WTC11 (cell line): Measurements from ENCODE around the gene ARHGAP42. TPM values are rescaled to one million over a fixed set of nuclear protein-coding genes. Genes with fewer than 3 reads are reported as not detected.

Source experiments
- ATAC-seq: fragments of 200-7000 bp; cut with Tn5 transposase; 2 replicates; pipeline ENCODE4 v1.10.0; 2021; ENCODE audit warnings: mild to moderate bottlenecking, moderate library complexity
- CTCF ChIA-PET: fragments of 300-600 bp; sonication (Branson Sonifier 250); formaldehyde crosslinking; loops from one replicate; lab custom pipeline; 2021; ENCODE audit warnings: antibody characterized with exemption; lab: Charles Lee
- POLR2A ChIA-PET: fragments of 350-600 bp; sonication (Branson Sonifier 250); formaldehyde crosslinking; loops from one replicate; lab custom pipeline; 2021; ENCODE audit warnings: antibody characterized with exemption; lab: Charles Lee
- DNase-seq: peaks from one replicate; pipeline ENCODE4 v3.0.0; 2021; ENCODE audit warnings: low spot score
- H3K27ac Mint-ChIP-seq: 2 replicates; pipeline ENCODE4 v1.8.0; 2021; ENCODE audit warnings: mixed read lengths
- H3K27me3 Mint-ChIP-seq: 2 replicates; pipeline ENCODE4 v1.8.0; 2021; ENCODE audit warnings: low read depth, mild to moderate bottlenecking, moderate library complexity, mixed read lengths
- H3K36me3 Mint-ChIP-seq: 2 replicates; pipeline ENCODE4 v1.8.0; 2021; ENCODE audit warnings: mixed read lengths
- H3K4me1 Mint-ChIP-seq: 2 replicates; pipeline ENCODE4 v1.8.0; 2022; ENCODE audit warnings: mixed read lengths
- H3K4me3 Mint-ChIP-seq: 2 replicates; pipeline ENCODE4 v1.8.0; 2021; ENCODE audit warnings: mild to moderate bottlenecking, moderate library complexity, mixed read lengths
- H3K9me3 Mint-ChIP-seq: 2 replicates; pipeline ENCODE4 v1.8.0; 2021; ENCODE audit warnings: mixed read lengths
- CBFB ChIP-seq: sonication (generic); formaldehyde crosslinking; IDR thresholded peaks from 2 replicates; pipeline ENCODE4 v1.8.1; 2022; ENCODE audit warnings: mild to moderate bottlenecking, low read depth, missing genetic modification reagents
- FOXJ3 ChIP-seq: sonication (generic); formaldehyde crosslinking; IDR thresholded peaks from 2 replicates; pipeline ENCODE4 v1.9.0; 2021; ENCODE audit warnings: missing genetic modification reagents, mild to moderate bottlenecking, borderline replicate concordance
- HMGA2 ChIP-seq: fragments of 250-450 bp; sonication (Bioruptor Pico); IDR thresholded peaks from 2 replicates; pipeline ENCODE4 v1.4.0; 2021; ENCODE audit warnings: mild to moderate bottlenecking, moderate library complexity
- NFE2L1 ChIP-seq: sonication (generic); formaldehyde crosslinking; IDR thresholded peaks from 2 replicates; pipeline ENCODE4 v1.8.1; 2023; ENCODE audit warnings: missing genetic modification reagents
- NFYB ChIP-seq: sonication (generic); formaldehyde crosslinking; conservative IDR thresholded peaks from 2 replicates; pipeline ENCODE4 v1.8.0; 2022; ENCODE audit warnings: low read depth, missing genetic modification reagents
- NR3C1 ChIP-seq: sonication (generic); formaldehyde crosslinking; conservative IDR thresholded peaks from 2 replicates; pipeline ENCODE4 v1.8.1; 2023; ENCODE audit warnings: low read depth, mild to moderate bottlenecking, missing genetic modification reagents
- SP1 ChIP-seq: sonication (generic); formaldehyde crosslinking; conservative IDR thresholded peaks from 2 replicates; pipeline ENCODE4 v1.8.1; 2022; ENCODE audit warnings: missing genetic modification reagents
- ZNF121 ChIP-seq: sonication (generic); formaldehyde crosslinking; IDR thresholded peaks from 2 replicates; pipeline ENCODE4 v1.8.0; 2023; ENCODE audit warnings: missing genetic modification reagents
- ZNF416 ChIP-seq: fragments of 250-450 bp; sonication (Bioruptor Pico); IDR thresholded peaks from 2 replicates; pipeline ENCODE4 v1.9.0; 2021; ENCODE audit warnings: mild to moderate bottlenecking, inconsistent platforms
- total RNA-seq: library from RNA; stranded (reverse); gene quantifications from 3 replicates; pipeline ENCODE4 v1.2.3, GENCODE V29; 2021
- TF ChIP-seq, protein P1 (sequence below): sonication (generic); formaldehyde crosslinking; IDR thresholded peaks from 2 replicates; pipeline ENCODE4 v1.8.0; 2022; ENCODE audit warnings: mild to moderate bottlenecking, missing genetic modification reagents
- TF ChIP-seq, protein P2 (sequence below): sonication (generic); formaldehyde crosslinking; IDR thresholded peaks from 2 replicates; pipeline ENCODE4 v1.8.1; 2023; ENCODE audit warnings: mild to moderate bottlenecking, missing genetic modification reagents, moderate library complexity
- TF ChIP-seq, protein P3 (sequence below): sonication (generic); formaldehyde crosslinking; IDR thresholded peaks from 2 replicates; pipeline ENCODE4 v1.8.1; 2022; ENCODE audit warnings: low read depth, missing genetic modification reagents, borderline replicate concordance
- TF ChIP-seq, protein P4 (sequence below): sonication (generic); formaldehyde crosslinking; IDR thresholded peaks from 2 replicates; pipeline ENCODE4 v1.8.1; 2023; ENCODE audit warnings: mild to moderate bottlenecking, missing genetic modification reagents, moderate library complexity
- TF ChIP-seq, protein P5 (sequence below): sonication (generic); formaldehyde crosslinking; conservative IDR thresholded peaks from 2 replicates; pipeline ENCODE4 v1.8.1; 2023; ENCODE audit warnings: mild to moderate bottlenecking, low read depth, missing genetic modification reagents, moderate library complexity
- TF ChIP-seq, protein P6 (sequence below): sonication (generic); formaldehyde crosslinking; IDR thresholded peaks from 2 replicates; pipeline ENCODE4 v1.8.1; 2022; ENCODE audit warnings: missing genetic modification reagents, borderline replicate concordance
- TF ChIP-seq, protein P7 (sequence below): fragments of 250-450 bp; sonication (Bioruptor Pico); IDR thresholded peaks from 2 replicates; pipeline ENCODE4 v1.9.0; 2021; ENCODE audit warnings: mild to moderate bottlenecking

Gene ARHGAP42
- total RNA-seq, 1 experiment from 2014 or later: 32.5 TPM

DNA sequence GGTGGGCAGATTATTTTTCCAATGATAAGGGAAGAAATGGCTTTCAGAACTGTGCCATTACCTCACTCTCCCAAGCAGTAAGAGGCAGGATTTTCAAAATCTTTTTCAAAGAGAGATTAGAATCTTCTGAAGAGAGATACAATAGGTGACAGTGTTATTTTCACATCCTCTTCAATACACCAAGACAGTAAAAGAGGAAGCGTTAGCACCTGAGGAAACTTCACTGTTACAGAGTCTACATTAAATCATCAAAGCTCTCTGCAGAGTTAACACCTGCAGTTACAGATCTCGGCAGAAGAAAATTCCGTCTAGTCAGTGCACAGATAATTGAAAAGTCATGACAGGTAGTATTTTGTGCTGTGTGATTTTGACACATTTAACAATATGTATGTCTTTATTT, 297.6 kb downstream of the ARHGAP42 start:
- no peaks in the 10 kb centered on the region for H3K9me3 Mint-ChIP-seq
- no peak overlapping the region for H3K4me3 Mint-ChIP-seq
- H3K27me3 Mint-ChIP-seq: peaks cover 6% of the 10 kb centered on the region
- H3K36me3 Mint-ChIP-seq: peaks cover 5% of the 10 kb centered on the region; the same call in 1 of the 2 replicates
- POLR2A ChIA-PET: no interaction called here
- H3K27ac Mint-ChIP-seq: no peak overlapping the region
- no peak for ATAC-seq
- CTCF ChIA-PET: no interaction called here
- peaks cover 2% of the 10 kb centered on the region; the same call in 1 of the 2 replicates for H3K4me1 Mint-ChIP-seq
- DNase-seq: no peak
- TF ChIP-seq, protein P1, sequence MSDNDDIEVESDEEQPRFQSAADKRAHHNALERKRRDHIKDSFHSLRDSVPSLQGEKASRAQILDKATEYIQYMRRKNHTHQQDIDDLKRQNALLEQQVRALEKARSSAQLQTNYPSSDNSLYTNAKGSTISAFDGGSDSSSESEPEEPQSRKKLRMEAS (CRISPR knock-in tag): no peak
- TF ChIP-seq, protein P2, sequence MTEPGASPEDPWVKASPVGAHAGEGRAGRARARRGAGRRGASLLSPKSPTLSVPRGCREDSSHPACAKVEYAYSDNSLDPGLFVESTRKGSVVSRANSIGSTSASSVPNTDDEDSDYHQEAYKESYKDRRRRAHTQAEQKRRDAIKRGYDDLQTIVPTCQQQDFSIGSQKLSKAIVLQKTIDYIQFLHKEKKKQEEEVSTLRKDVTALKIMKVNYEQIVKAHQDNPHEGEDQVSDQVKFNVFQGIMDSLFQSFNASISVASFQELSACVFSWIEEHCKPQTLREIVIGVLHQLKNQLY (CRISPR knock-in tag): no peak
- TF ChIP-seq FOXJ3 (CRISPR knock-in tag): no peak
- TF ChIP-seq, protein P3, sequence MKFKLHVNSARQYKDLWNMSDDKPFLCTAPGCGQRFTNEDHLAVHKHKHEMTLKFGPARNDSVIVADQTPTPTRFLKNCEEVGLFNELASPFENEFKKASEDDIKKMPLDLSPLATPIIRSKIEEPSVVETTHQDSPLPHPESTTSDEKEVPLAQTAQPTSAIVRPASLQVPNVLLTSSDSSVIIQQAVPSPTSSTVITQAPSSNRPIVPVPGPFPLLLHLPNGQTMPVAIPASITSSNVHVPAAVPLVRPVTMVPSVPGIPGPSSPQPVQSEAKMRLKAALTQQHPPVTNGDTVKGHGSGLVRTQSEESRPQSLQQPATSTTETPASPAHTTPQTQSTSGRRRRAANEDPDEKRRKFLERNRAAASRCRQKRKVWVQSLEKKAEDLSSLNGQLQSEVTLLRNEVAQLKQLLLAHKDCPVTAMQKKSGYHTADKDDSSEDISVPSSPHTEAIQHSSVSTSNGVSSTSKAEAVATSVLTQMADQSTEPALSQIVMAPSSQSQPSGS: no peak
- TF ChIP-seq HMGA2 (CRISPR knock-in tag): no peak
- TF ChIP-seq SP1 (CRISPR knock-in tag): no peak
- no peak for TF ChIP-seq NFYB (CRISPR knock-in tag)
- TF ChIP-seq NFE2L1 (CRISPR knock-in tag): no peak
- TF ChIP-seq, protein P4, sequence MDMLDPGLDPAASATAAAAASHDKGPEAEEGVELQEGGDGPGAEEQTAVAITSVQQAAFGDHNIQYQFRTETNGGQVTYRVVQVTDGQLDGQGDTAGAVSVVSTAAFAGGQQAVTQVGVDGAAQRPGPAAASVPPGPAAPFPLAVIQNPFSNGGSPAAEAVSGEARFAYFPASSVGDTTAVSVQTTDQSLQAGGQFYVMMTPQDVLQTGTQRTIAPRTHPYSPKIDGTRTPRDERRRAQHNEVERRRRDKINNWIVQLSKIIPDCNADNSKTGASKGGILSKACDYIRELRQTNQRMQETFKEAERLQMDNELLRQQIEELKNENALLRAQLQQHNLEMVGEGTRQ: no peak
- no peak for TF ChIP-seq ZNF121 (CRISPR knock-in tag)
- no peak for TF ChIP-seq NR3C1 (CRISPR knock-in tag)

DNA sequence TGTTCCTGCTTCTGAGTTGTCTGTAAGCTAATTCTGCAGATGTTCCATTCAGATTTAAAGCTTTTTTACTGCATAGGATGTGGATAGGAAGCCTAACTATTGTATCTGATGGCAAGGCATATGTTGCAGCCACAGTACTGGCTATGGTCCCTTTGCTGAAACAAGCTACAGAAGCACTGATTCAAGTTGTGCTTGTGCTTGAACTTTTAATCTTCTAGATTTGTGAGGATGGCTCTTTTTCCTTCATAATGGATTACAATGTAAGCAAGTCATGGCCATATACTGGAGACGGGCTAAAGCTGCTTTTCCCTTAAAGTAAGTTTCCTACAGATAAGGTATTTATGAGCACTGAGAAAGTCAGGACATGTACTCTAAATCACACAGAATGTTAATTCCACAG, 303.8 kb downstream of the ARHGAP42 start:
- TF ChIP-seq, protein P5, sequence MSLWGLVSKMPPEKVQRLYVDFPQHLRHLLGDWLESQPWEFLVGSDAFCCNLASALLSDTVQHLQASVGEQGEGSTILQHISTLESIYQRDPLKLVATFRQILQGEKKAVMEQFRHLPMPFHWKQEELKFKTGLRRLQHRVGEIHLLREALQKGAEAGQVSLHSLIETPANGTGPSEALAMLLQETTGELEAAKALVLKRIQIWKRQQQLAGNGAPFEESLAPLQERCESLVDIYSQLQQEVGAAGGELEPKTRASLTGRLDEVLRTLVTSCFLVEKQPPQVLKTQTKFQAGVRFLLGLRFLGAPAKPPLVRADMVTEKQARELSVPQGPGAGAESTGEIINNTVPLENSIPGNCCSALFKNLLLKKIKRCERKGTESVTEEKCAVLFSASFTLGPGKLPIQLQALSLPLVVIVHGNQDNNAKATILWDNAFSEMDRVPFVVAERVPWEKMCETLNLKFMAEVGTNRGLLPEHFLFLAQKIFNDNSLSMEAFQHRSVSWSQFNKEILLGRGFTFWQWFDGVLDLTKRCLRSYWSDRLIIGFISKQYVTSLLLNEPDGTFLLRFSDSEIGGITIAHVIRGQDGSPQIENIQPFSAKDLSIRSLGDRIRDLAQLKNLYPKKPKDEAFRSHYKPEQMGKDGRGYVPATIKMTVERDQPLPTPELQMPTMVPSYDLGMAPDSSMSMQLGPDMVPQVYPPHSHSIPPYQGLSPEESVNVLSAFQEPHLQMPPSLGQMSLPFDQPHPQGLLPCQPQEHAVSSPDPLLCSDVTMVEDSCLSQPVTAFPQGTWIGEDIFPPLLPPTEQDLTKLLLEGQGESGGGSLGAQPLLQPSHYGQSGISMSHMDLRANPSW (CRISPR knock-in tag): no peak
- ChIA-PET CTCF (no interaction called here), POLR2A (no interaction called here)
- ATAC-seq: no peak
- H3K27ac Mint-ChIP-seq: no peak overlapping the region
- no peaks in the 10 kb centered on the region for H3K36me3 Mint-ChIP-seq
- no peak overlapping the region for H3K4me3 Mint-ChIP-seq
- H3K27me3 Mint-ChIP-seq: no peaks in the 10 kb centered on the region
- no peaks in the 10 kb centered on the region for H3K9me3 Mint-ChIP-seq
- no peak for DNase-seq
- H3K4me1 Mint-ChIP-seq: no peaks in the 10 kb centered on the region

DNA sequence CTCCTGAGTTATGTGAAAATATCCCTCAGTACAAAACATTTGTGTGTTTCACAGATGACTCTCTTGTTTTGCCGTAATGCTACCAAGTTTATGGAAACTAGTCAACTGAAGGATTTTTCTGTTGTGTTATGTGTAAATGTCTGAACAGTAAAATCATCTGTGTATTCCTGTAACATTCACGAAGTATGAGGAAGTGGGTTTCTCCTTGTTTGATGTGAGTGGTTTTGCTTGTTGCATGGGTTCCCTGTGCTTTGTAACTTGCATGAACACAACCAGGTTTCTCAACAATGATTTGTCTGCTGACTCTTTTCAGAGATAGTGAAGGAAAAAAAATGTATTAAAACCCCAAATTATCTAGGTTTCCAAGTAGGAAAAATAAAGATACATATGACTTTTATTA, 304.5 kb downstream of the ARHGAP42 start:
- H3K9me3 Mint-ChIP-seq: no peaks in the 10 kb centered on the region
- ChIA-PET CTCF (no interaction called here), POLR2A (no interaction called here)
- H3K4me3 Mint-ChIP-seq: no peak overlapping the region
- DNase-seq: no peak
- H3K27ac Mint-ChIP-seq: peak overlapping the region; percentile 44; the same call in 1 of the 2 replicates
- H3K36me3 Mint-ChIP-seq: no peaks in the 10 kb centered on the region
- ATAC-seq: no peak
- no peaks in the 10 kb centered on the region for H3K4me1 Mint-ChIP-seq
- TF ChIP-seq CBFB (no peak), ZNF416 (no peak)
- TF ChIP-seq, protein P6, sequence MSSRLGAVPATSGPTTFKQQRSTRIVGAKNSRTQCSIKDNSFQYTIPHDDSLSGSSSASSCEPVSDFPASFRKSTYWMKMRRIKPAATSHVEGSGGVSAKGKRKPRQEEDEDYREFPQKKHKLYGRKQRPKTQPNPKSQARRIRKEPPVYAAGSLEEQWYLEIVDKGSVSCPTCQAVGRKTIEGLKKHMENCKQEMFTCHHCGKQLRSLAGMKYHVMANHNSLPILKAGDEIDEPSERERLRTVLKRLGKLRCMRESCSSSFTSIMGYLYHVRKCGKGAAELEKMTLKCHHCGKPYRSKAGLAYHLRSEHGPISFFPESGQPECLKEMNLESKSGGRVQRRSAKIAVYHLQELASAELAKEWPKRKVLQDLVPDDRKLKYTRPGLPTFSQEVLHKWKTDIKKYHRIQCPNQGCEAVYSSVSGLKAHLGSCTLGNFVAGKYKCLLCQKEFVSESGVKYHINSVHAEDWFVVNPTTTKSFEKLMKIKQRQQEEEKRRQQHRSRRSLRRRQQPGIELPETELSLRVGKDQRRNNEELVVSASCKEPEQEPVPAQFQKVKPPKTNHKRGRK: no peak
- TF ChIP-seq, protein P7, sequence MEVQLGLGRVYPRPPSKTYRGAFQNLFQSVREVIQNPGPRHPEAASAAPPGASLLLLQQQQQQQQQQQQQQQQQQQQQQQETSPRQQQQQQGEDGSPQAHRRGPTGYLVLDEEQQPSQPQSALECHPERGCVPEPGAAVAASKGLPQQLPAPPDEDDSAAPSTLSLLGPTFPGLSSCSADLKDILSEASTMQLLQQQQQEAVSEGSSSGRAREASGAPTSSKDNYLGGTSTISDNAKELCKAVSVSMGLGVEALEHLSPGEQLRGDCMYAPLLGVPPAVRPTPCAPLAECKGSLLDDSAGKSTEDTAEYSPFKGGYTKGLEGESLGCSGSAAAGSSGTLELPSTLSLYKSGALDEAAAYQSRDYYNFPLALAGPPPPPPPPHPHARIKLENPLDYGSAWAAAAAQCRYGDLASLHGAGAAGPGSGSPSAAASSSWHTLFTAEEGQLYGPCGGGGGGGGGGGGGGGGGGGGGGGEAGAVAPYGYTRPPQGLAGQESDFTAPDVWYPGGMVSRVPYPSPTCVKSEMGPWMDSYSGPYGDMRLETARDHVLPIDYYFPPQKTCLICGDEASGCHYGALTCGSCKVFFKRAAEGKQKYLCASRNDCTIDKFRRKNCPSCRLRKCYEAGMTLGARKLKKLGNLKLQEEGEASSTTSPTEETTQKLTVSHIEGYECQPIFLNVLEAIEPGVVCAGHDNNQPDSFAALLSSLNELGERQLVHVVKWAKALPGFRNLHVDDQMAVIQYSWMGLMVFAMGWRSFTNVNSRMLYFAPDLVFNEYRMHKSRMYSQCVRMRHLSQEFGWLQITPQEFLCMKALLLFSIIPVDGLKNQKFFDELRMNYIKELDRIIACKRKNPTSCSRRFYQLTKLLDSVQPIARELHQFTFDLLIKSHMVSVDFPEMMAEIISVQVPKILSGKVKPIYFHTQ (CRISPR knock-in tag): no peak
- no peaks in the 10 kb centered on the region for H3K27me3 Mint-ChIP-seq
